ENCODE data around the gene HLA-A. TPM values are rescaled to one million over a fixed set of nuclear protein-coding genes. Genes with fewer than 3 reads are reported as not detected.

HLA-A gene
- total RNA-seq, 1 donor from 2014 or later: 187 TPM

DNA sequence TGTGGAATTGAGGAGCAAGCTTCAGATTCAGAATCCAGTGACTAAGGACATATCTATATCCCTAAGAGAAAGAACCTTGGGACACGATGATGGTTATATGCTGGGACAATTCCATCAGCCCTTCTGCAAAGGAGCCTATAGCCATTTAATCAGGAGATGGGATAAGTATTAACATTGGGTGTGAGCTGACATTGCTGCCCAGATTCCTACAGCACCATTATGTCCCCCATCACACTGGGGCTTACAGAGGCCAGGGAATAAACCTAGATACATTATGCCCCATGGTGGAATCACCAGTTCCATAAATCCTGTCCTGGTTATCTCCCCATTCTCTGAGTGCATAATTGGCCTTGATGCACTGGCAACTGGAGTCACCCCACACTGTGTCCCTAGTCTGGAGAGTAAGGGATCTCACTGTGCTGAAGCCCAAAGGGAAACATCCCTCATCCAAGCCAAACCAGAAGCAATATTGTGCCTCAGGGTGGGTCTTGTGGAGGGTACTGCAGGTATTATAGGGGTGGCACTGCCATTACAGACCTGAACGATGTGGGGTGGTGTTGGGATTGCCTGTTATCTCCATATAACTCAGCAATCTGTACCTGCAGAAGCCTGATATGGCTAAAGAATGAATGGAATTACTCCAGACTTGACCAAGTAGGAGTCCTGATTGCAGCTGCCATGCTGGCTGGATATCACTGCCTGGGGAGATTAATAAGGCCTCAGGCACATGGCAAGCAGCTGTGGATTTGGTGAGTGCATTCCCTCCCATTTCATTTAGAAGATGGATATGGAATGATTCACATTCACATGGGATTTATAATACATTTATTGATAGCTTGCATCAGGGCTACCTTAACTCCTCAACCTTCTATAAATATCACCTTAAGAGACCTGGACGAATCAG, 5.0 kb downstream of the HLA-A start:
- Mint-ChIP-seq H3K27me3 (ENCODE audit: low read depth) (no peaks in the 10 kb centered on the region), H3K4me3 (ENCODE audit: unreplicated experiment) (no peak overlapping the region), H3K4me1 (ENCODE audit: low read depth) (peaks cover 6% of the 10 kb centered on the region), H3K36me3 (ENCODE audit: low read depth) (peaks cover 6% of the 10 kb centered on the region), H3K27ac (ENCODE audit: unreplicated experiment) (no peak overlapping the region), H3K9me3 (ENCODE audit: low read depth) (no peaks in the 10 kb centered on the region)
- TF ChIP-seq, protein P1, sequence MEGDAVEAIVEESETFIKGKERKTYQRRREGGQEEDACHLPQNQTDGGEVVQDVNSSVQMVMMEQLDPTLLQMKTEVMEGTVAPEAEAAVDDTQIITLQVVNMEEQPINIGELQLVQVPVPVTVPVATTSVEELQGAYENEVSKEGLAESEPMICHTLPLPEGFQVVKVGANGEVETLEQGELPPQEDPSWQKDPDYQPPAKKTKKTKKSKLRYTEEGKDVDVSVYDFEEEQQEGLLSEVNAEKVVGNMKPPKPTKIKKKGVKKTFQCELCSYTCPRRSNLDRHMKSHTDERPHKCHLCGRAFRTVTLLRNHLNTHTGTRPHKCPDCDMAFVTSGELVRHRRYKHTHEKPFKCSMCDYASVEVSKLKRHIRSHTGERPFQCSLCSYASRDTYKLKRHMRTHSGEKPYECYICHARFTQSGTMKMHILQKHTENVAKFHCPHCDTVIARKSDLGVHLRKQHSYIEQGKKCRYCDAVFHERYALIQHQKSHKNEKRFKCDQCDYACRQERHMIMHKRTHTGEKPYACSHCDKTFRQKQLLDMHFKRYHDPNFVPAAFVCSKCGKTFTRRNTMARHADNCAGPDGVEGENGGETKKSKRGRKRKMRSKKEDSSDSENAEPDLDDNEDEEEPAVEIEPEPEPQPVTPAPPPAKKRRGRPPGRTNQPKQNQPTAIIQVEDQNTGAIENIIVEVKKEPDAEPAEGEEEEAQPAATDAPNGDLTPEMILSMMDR (IDR thresholded peaks at IDR 0.05): no peak
- DNase-seq (ENCODE audit: low spot score): no peak

DNA sequence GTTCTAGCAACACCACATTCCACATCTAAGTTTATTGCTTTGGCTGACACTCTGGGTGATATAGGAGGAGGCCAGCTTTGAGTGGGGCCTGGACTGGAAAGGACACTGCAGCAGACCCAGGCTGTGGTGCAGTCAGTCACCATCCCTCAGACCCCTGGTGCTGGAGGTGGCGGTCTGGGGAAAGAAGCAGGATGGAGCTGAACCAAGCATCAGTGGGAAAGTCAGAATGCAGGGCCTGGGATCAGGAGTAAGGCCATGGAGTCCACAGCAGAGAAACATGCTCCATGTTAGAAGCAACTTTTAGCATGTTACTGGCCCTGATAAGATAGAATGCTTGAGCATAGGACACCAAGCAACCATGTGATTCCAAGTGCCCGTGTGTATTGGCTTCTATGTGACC, 5.9 kb downstream of the HLA-A start:
- Mint-ChIP-seq H3K9me3 (ENCODE audit: low read depth) (no peaks in the 10 kb centered on the region), H3K27me3 (ENCODE audit: low read depth) (no peaks in the 10 kb centered on the region), H3K4me3 (ENCODE audit: unreplicated experiment) (no peak overlapping the region), H3K27ac (ENCODE audit: unreplicated experiment) (no peak overlapping the region), H3K4me1 (ENCODE audit: low read depth) (peaks cover 12% of the 10 kb centered on the region), H3K36me3 (ENCODE audit: low read depth) (peaks cover 5% of the 10 kb centered on the region)
- no peak for DNase-seq (ENCODE audit: low spot score)
- TF ChIP-seq, protein P1 (IDR thresholded peaks at IDR 0.05): no peak

DNA sequence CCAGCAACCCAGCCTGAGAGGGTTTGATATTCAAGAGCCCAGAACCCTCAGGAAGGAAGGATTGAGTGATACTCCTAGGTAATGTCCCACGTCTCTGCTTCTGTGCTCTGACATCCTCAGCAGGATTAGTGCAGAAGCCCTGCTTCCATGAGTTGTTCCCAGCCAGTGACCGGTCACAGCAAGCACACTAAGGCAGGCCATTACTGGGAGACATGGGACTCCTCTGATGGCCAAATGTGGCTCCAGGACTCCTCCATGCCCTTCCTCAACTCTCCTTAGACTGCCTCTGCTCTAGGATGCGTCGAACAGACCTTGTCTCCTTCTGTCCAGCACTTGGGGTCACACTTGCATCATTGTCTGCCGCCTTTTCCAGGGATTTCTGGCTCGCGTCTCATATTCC, 7.6 kb downstream of the HLA-A start:
- TF ChIP-seq, protein P1 (IDR thresholded peaks at IDR 0.05): no peak
- H3K27ac Mint-ChIP-seq (ENCODE audit: unreplicated experiment): no peak overlapping the region
- no peak for DNase-seq (ENCODE audit: low spot score)
- no peaks in the 10 kb centered on the region for H3K27me3 Mint-ChIP-seq (ENCODE audit: low read depth)
- peaks cover 13% of the 10 kb centered on the region for H3K4me1 Mint-ChIP-seq (ENCODE audit: low read depth)
- peaks cover 5% of the 10 kb centered on the region for H3K36me3 Mint-ChIP-seq (ENCODE audit: low read depth)
- no peaks in the 10 kb centered on the region for H3K9me3 Mint-ChIP-seq (ENCODE audit: low read depth)
- no peak overlapping the region for H3K4me3 Mint-ChIP-seq (ENCODE audit: unreplicated experiment)

DNA sequence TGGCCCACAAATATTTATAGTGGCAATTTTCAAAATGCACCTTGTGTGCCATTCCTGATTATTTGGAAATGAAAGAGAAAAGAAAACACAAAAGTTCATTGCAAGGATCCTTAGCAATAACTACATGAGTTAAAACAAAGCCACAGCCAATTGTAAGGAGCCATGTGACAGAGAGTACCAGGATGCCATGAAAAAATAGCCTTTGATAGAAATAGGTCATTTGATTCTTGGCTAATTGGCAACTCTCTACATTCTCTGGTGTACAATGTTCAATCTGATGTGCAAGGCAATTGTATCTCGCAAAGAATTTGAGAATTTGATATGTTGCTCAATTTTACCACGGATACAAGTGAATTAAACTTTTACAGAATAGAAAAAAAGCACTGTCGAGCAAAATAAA, 9.6 kb downstream of the HLA-A start:
- TF ChIP-seq, protein P1 (IDR thresholded peaks at IDR 0.05): no peak
- H3K9me3 Mint-ChIP-seq (ENCODE audit: low read depth): no peaks in the 10 kb centered on the region
- H3K4me3 Mint-ChIP-seq (ENCODE audit: unreplicated experiment): no peak overlapping the region
- no peaks in the 10 kb centered on the region for H3K27me3 Mint-ChIP-seq (ENCODE audit: low read depth)
- DNase-seq (ENCODE audit: low spot score): no peak
- no peaks in the 10 kb centered on the region for H3K36me3 Mint-ChIP-seq (ENCODE audit: low read depth)
- no peak overlapping the region for H3K27ac Mint-ChIP-seq (ENCODE audit: unreplicated experiment)
- H3K4me1 Mint-ChIP-seq (ENCODE audit: low read depth): peaks cover 13% of the 10 kb centered on the region

DNA sequence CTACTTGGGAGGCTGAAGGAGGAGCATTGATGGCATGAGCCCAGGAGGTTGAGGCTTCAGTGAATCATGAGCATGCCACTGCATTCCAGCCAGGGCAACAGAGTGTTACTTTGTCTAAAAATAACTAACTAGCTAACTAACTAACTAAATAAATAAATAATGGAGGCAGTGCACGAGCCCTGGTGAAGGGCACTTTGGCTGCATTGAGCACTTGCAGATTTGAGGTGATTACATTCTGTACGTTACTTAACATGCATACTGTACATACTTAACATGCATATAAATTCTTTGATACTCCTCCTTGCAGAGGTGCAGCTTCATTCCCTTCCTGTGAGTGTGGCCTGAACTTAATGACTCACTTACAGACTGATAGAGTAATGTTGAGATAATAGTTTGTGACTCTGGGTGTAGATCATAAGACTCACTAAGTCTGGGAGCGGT, 10.7 kb downstream of the HLA-A start:
- H3K27me3 Mint-ChIP-seq (ENCODE audit: low read depth): no peaks in the 10 kb centered on the region
- H3K4me3 Mint-ChIP-seq (ENCODE audit: unreplicated experiment): no peak overlapping the region
- peak overlapping the region; percentile 37 for H3K27ac Mint-ChIP-seq (ENCODE audit: unreplicated experiment)
- TF ChIP-seq, protein P1 (IDR thresholded peaks at IDR 0.05): no peak
- DNase-seq (ENCODE audit: low spot score): no peak
- no peaks in the 10 kb centered on the region for H3K36me3 Mint-ChIP-seq (ENCODE audit: low read depth)
- H3K9me3 Mint-ChIP-seq (ENCODE audit: low read depth): no peaks in the 10 kb centered on the region
- peaks cover 13% of the 10 kb centered on the region for H3K4me1 Mint-ChIP-seq (ENCODE audit: low read depth)

All from chondrocyte (in vitro differentiated cells).